HG03064 (cell line): ENCODE data around the gene CELF4.

Source experiments
- ATAC-seq: cut with Tn5 transposase; IDR thresholded peaks from one replicate; pipeline ENCODE4 v1.9.1; 2021; ENCODE audit warnings: low read depth; ENCODE audit not compliant: unreplicated experiment

Gene CELF4

GRCh38 chr18:37396971-37397720 lies 168.5 kb downstream of the CELF4 start:
- ATAC-seq, result no peak

GRCh38 chr18:37395631-37396030 lies 170.0 kb downstream of the CELF4 start:
- ATAC-seq, result no peak

DNA sequence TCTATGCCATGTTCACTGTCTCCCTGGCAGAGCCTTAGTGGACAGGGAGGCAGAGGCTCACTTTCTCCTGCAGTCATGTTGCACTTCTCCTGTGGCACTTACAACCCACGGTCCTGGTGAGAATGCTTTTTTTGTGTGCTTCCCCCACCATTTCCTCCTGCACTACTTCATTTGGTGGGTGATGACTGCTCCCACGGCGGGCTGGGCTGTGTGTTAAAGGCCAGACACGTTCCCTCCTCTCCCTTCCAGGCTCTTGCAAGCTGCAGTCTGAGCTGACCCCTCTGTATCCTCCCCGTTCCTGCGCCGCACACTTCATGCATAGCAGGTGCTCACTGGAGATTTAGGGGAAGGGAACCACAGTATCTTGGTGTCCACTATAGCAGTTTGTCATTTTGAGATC lies 170.5 kb downstream of the CELF4 start:
- no peak for ATAC-seq

DNA sequence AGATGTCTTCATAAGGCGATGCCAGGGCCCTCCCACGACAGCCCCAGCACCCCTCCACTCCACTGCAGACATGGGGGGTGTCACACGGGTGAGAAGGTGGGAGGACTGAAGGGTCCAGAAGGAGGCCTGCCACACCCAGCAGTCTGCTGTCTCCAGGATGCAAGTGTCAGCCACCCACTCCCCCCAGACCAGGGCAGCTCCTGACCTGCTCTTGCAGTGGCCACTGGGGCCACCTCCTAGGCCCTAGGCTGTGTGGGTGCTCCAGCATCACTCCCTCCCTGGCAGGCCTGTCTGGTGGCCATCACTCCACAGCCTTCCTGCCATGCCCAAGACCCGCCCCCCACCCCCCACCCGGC lies 171.0 kb downstream of the CELF4 start:
- ATAC-seq, result no peak

GRCh38 chr18:37393945-37394609 lies 171.5 kb downstream of the CELF4 start:
- ATAC-seq, result no peak

- ATAC-seq, result no peak
Measured at GRCh38 chr18:37393221-37393827, 172.3 kb downstream of the CELF4 start.

GRCh38 chr18:37392648-37393047 lies 172.9 kb downstream of the CELF4 start:
- no peak for ATAC-seq

- ATAC-seq, result no peak
Measured at GRCh38 chr18:37391698-37392548, 173.7 kb downstream of the CELF4 start.

DNA sequence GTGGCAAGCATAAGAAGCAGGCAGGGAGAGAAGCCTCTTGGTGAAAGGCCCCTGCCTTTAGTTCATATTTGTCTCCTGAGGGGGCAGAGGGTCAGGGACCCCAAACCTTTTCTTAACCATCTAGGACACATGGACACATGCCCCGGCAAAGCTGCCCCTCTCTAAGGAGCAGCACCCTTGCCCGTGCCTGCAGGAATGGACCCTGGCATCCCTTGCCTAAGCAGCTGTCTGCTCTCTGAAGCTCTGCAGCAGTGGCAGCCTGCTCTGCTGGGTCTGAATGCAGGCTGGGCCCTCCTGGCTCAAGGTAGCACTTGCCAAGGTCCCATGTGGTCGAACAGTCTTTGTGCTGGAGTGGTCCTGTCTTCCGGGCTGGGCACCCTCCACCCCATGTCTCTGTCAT lies 174.4 kb downstream of the CELF4 start:
- no peak for ATAC-seq

GRCh38 chr18:37390687-37391086 lies 174.9 kb downstream of the CELF4 start:
- no peak for ATAC-seq

GRCh38 chr18:37389684-37390368 lies 175.8 kb downstream of the CELF4 start:
- no peak for ATAC-seq

- ATAC-seq, result no peak
Measured at GRCh38 chr18:37389041-37389440, 176.6 kb downstream of the CELF4 start.

GRCh38 chr18:37388413-37388812 lies 177.2 kb downstream of the CELF4 start:
- no peak for ATAC-seq

- ATAC-seq, result no peak
Measured at GRCh38 chr18:37385846-37386778, 179.5 kb downstream of the CELF4 start.

- ATAC-seq, result no peak
Measured at GRCh38 chr18:37383846-37384595, 181.6 kb downstream of the CELF4 start.

DNA sequence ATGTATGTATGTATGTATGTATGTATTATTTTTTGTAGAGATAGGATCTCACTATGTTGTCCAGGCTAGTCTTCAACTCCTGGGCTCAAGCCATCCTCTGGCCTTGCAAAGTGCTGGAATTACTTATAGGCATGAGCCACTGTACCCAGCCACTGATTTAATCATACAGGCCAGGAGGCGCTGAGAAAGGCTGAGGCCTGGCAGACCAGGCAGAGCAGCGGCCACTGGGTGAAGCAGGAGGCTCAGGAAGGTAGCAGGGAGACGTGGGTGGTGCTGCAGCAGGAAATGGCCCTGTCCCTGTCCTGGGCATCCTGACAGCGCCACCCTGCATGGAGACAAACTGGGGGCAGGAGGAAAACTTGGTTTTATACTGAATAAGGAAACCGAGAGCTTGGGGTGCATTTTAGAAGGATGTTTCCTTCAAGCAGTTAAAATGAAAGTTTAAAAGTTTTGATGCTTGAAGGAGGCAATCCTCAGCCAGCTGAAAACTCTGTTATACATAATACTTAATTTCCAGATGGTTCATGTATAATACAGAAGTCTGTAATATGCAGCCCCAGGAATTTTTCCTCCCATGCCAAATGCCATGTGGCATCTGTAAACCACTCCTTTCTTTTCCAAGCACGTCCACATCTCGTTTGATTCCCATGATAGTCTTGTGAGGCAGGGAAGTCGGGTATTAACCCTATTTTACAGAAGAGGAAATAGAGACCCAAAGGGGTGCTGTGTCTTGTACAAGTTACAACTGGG lies 182.4 kb downstream of the CELF4 start:
- ATAC-seq, result no peak

GRCh38 chr18:37381554-37381953 lies 184.0 kb downstream of the CELF4 start:
- ATAC-seq, result no peak

DNA sequence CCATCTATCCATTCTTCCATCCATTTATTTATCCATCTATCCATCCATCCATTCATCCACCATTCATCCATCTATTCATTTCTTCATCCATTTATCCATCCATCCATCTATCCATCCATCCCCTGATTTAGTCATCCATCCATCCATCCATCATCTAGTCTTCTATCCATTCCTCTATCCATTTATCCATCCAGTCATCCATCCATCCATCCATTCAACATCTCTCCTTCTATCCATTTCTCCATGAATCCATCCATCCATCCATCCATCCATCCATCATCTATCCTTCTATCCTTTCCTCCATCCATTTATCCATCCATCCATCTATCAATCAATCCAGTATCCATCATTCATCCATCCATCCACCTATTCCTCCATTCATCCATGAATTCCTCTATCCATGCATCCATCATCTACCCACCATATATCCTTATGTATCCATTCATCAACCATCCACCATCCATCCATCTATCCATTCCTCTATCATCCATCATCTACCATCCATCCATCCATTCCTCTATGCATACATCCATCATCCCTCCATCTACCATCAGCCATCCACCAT lies 185.0 kb downstream of the CELF4 start:
- no peak for ATAC-seq
